H9 (cell line): Measurements from ENCODE around the gene DDIT4. TPM values are rescaled to one million over a fixed set of nuclear protein-coding genes. Genes with fewer than 3 reads are reported as not detected.

ENCODE experiments used
- DNase-seq: peaks from one replicate; pipeline ENCODE4 v3.0.0-alpha.2; 2017
- H2AFZ ChIP-seq: one replicate; pipeline ENCODE4 v1.6.1; 2013; ENCODE audit warnings: mild to moderate bottlenecking, low read length, control low read depth, moderate library complexity
- H2AK5ac ChIP-seq: 2 replicates; pipeline ENCODE4 v1.6.1; 2013; ENCODE audit warnings: low read length, control low read depth, mixed read lengths; ENCODE audit not compliant: insufficient read length
- H2BK120ac ChIP-seq: one replicate; pipeline ENCODE4 v1.6.1; 2013; ENCODE audit warnings: low read depth, mild to moderate bottlenecking, low read length, control low read depth, inconsistent platforms; ENCODE audit not compliant: poor library complexity, severe bottlenecking
- H2BK12ac ChIP-seq: 2 replicates; pipeline ENCODE4 v1.6.1; 2013; ENCODE audit warnings: low read length, control low read depth, mixed read lengths, low read depth; ENCODE audit not compliant: insufficient read length
- H2BK15ac ChIP-seq: 2 replicates; pipeline ENCODE4 v1.6.1; 2013; ENCODE audit warnings: low read depth, low read length, control low read depth
- H2BK20ac ChIP-seq: one replicate; pipeline ENCODE4 v1.6.1; 2013; ENCODE audit warnings: low read depth, mild to moderate bottlenecking, low read length, control low read depth, inconsistent platforms; ENCODE audit not compliant: poor library complexity, severe bottlenecking
- H2BK5ac ChIP-seq: 2 replicates; pipeline ENCODE4 v1.6.1; 2013; ENCODE audit warnings: low read length, control low read depth, mixed read lengths; ENCODE audit not compliant: insufficient read length
- H3K14ac ChIP-seq: 2 replicates; pipeline ENCODE4 v1.6.1; 2013; ENCODE audit warnings: low read length, control low read depth; ENCODE audit not compliant: insufficient read depth
- H3K18ac ChIP-seq: 2 replicates; pipeline ENCODE4 v1.6.1; 2013; ENCODE audit warnings: low read depth, mild to moderate bottlenecking, mixed read lengths, low read length, control low read depth; ENCODE audit not compliant: insufficient read length
- H3K23ac ChIP-seq: 2 replicates; pipeline ENCODE4 v1.6.1; 2013; ENCODE audit warnings: low read length, control low read depth, mixed read lengths, low read depth; ENCODE audit not compliant: insufficient read length
- H3K23me2 ChIP-seq: 2 replicates; pipeline ENCODE4 v1.6.1; 2013; ENCODE audit warnings: low read depth, mild to moderate bottlenecking, mixed read lengths, low read length, control low read depth; ENCODE audit not compliant: insufficient read length, poor library complexity, severe bottlenecking
- H3K27ac ChIP-seq: 2 replicates; pipeline ENCODE4 v1.5.1; 2013; ENCODE audit warnings: low read length, control low read depth, mixed read lengths, low read depth; ENCODE audit not compliant: insufficient read length
- H3K27me3 ChIP-seq: 2 replicates; pipeline ENCODE4 v1.6.1; 2013; ENCODE audit warnings: low read length, control low read depth, inconsistent platforms; ENCODE audit not compliant: insufficient read depth
- H3K4ac ChIP-seq: 2 replicates; pipeline ENCODE4 v1.6.1; 2013; ENCODE audit warnings: low read depth, mild to moderate bottlenecking, control low read depth, inconsistent platforms, low read length, moderate library complexity
- H3K4me1 ChIP-seq: 2 replicates; pipeline ENCODE4 v1.6.1; 2013; ENCODE audit warnings: low read length, control low read depth, inconsistent platforms; ENCODE audit not compliant: insufficient read depth
- H3K4me2 ChIP-seq: 2 replicates; pipeline ENCODE4 v1.6.1; 2013; ENCODE audit warnings: low read length, control low read depth, mixed read lengths; ENCODE audit not compliant: insufficient read length, insufficient read depth
- H3K56ac ChIP-seq: 2 replicates; pipeline ENCODE4 v1.6.1; 2013; ENCODE audit warnings: low read depth, mild to moderate bottlenecking, mixed read lengths, low read length, control low read depth; ENCODE audit not compliant: insufficient read length
- H3K79me1 ChIP-seq: 2 replicates; pipeline ENCODE4 v1.6.1; 2013; ENCODE audit warnings: low read depth, mild to moderate bottlenecking, moderate library complexity, low read length, control low read depth, inconsistent platforms; ENCODE audit not compliant: insufficient read depth, poor library complexity, severe bottlenecking
- H3K79me2 ChIP-seq: 2 replicates; pipeline ENCODE4 v1.6.1; 2013; ENCODE audit warnings: low read length, control low read depth, inconsistent platforms; ENCODE audit not compliant: insufficient read depth
- H3K9ac ChIP-seq: 2 replicates; pipeline ENCODE4 v1.6.1; 2013; ENCODE audit warnings: low read length, control low read depth, mixed read lengths; ENCODE audit not compliant: insufficient read length; ENCODE audit errors: extremely low read depth
- H3K9me3 ChIP-seq: one replicate; pipeline ENCODE4 v1.6.1; 2013; ENCODE audit warnings: low read depth, low read length, inconsistent platforms; ENCODE audit not compliant: control insufficient read depth
- H3T11ph ChIP-seq: one replicate; pipeline ENCODE4 v1.6.1; 2013; ENCODE audit warnings: mild to moderate bottlenecking, low read length, control low read depth, inconsistent platforms
- H4K20me1 ChIP-seq: one replicate; pipeline ENCODE4 v1.6.1; 2013; ENCODE audit not compliant: control insufficient read depth, insufficient read length, insufficient read depth
- H4K5ac ChIP-seq: 2 replicates; pipeline ENCODE4 v1.6.1; 2013; ENCODE audit warnings: low read depth, mild to moderate bottlenecking, mixed read lengths, low read length, control low read depth; ENCODE audit not compliant: insufficient read length
- H4K8ac ChIP-seq: replicated peaks from 2 replicates; pipeline ENCODE4 v1.6.1; 2013; ENCODE audit warnings: low read length, control low read depth, mixed read lengths, low read depth; ENCODE audit not compliant: insufficient read length
- H4K91ac ChIP-seq: 2 replicates; pipeline ENCODE4 v1.6.1; 2013; ENCODE audit warnings: low read depth, mild to moderate bottlenecking, moderate library complexity, mixed read lengths, low read length, control low read depth; ENCODE audit not compliant: insufficient read length
- H3K27ac Mint-ChIP-seq, 3 experiments: 2 replicates in 2 of 3; 3 replicates in 1 of 3; pipeline ENCODE4 v1.8.0; 2020 to 2021; ENCODE audit warnings: mixed read lengths in 3 of 3, mild to moderate bottlenecking in 1 of 3, moderate library complexity in 1 of 3
- H3K27me3 Mint-ChIP-seq: 2 replicates; pipeline ENCODE4 v1.8.0; 2021; ENCODE audit warnings: low read depth, mild to moderate bottlenecking, moderate library complexity, mixed read lengths
- H3K36me3 Mint-ChIP-seq, 3 experiments: 2 replicates in 2 of 3; 3 replicates in 1 of 3; pipeline ENCODE4 v1.8.0; 2020 to 2021; ENCODE audit warnings: low read depth in 3 of 3, mixed read lengths in 3 of 3; ENCODE audit not compliant: insufficient read depth in 1 of 3
- H3K4me1 Mint-ChIP-seq, 2 experiments: 2 replicates each; pipeline ENCODE4 v1.8.0; 2020; ENCODE audit warnings: mixed read lengths in 2 of 2
- H3K4me3 Mint-ChIP-seq, 2 experiments: 2 replicates in 1 of 2; 3 replicates in 1 of 2; pipeline ENCODE4 v1.8.0; 2020 to 2021; ENCODE audit warnings: mild to moderate bottlenecking in 2 of 2, mixed read lengths in 2 of 2, moderate library complexity in 1 of 2
- H3K9me3 Mint-ChIP-seq, 2 experiments: 2 replicates in 1 of 2; 3 replicates in 1 of 2; pipeline ENCODE4 v1.8.0; 2020; ENCODE audit warnings: mild to moderate bottlenecking in 2 of 2, mixed read lengths in 2 of 2, moderate library complexity in 1 of 2
- whole genome bisulfite sequencing: extraction: QIAGEN DNeasy Blood & Tissue Kit; methylation state at CpG from one replicate; pipeline ENCODE4 v1.1.7; 2013; ENCODE audit warnings: missing lambda C conversion rate, low lambda C conversion rate, mixed read lengths; ENCODE audit not compliant: insufficient read length; ENCODE audit errors: extremely low coverage; 5-methylcytosine and 5-hydroxymethylcytosine counted together
- total RNA-seq: library from RNA; stranded (reverse); gene quantifications from 2 replicates; pipeline ENCODE4 v1.2.1, GENCODE V29; 2021
- TF ChIP-seq, protein P1 (sequence below): fragments of 200-600 bp; sonication (generic); conservative IDR thresholded peaks from 3 replicates; pipeline ENCODE4 v1.8.0; 2021; ENCODE audit warnings: antibody characterized with exemption, mild to moderate bottlenecking

Gene DDIT4
- total RNA-seq, 1 experiment from 2014 or later, result 84.0 TPM

DNA sequence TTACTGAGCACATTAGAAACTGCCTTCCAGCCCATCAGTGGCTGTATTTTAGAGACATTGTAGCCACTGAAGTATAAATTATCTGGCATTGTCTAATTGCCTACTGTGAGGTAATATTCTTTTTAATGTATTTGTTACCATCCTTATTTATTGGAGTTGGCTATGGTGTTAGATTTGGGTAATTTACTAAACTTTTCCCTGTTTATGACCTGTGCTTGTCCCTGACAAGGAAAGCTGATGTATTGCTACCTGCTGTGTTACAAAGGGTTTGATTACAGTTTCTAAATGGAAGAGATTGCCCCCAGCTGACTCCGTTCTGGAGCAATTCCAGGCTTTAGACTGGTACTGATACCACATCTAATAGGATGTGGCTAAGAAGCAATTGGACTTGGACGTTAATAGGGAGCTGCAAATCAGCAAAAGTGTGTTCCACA is 45.4 kb upstream of the DDIT4 start:
- no CpG with 5 or more reads among the region's 2 CpGs for WGBS
- no peak overlapping the region for H3K4me2 ChIP-seq
- H3K79me2 ChIP-seq, result no peaks in the 10 kb centered on the region
- H3K56ac ChIP-seq, result no peak overlapping the region
- no peaks in the 10 kb centered on the region for H3K9me3 ChIP-seq
- Mint-ChIP-seq H3K27ac (peak overlapping the region in 2 of 3 experiments; percentile 35 to 47; a peak in 1 of 7 replicates), H3K9me3 (no peaks in the 10 kb centered on the region; a peak in 1 of 5 replicates), H3K36me3 (peaks cover 11 to 49% (median 38%) of the 10 kb centered on the region in 3 experiments; a peak in 6 of 7 replicates), H3K4me3 (no peak overlapping the region), H3K27me3 (no peaks in the 10 kb centered on the region), H3K4me1 (peaks cover 18 to 23% of the 10 kb centered on the region in 2 experiments)
- H3K27me3 ChIP-seq, result no peaks in the 10 kb centered on the region
- no peak overlapping the region for H3K14ac ChIP-seq
- H2BK12ac ChIP-seq, result no peak overlapping the region
- H3K9ac ChIP-seq, result no peak overlapping the region
- no peak overlapping the region for H3K4ac ChIP-seq
- no peak overlapping the region for H2AK5ac ChIP-seq
- no peak overlapping the region for H2AFZ ChIP-seq
- DNase-seq, result no peak
- H2BK15ac ChIP-seq, result no peak overlapping the region
- H4K5ac ChIP-seq, result no peak overlapping the region
- H3K23me2 ChIP-seq, result no peaks in the 10 kb centered on the region
- no peak overlapping the region for H2BK20ac ChIP-seq
- no peak overlapping the region for H3K23ac ChIP-seq
- peaks cover 2% of the 10 kb centered on the region; the same call in 1 of the 2 replicates for H3K4me1 ChIP-seq
- H2BK5ac ChIP-seq, result no peak overlapping the region
- H3K79me1 ChIP-seq, result peaks cover 1% of the 10 kb centered on the region
- no peak overlapping the region for H3T11ph ChIP-seq
- no peak overlapping the region for H4K8ac ChIP-seq
- no peak overlapping the region for H3K18ac ChIP-seq
- no peak overlapping the region for H4K91ac ChIP-seq
- no peak overlapping the region for H2BK120ac ChIP-seq
- no peaks in the 10 kb centered on the region for H4K20me1 ChIP-seq
- no peak overlapping the region for H3K27ac ChIP-seq
- TF ChIP-seq, protein P1, sequence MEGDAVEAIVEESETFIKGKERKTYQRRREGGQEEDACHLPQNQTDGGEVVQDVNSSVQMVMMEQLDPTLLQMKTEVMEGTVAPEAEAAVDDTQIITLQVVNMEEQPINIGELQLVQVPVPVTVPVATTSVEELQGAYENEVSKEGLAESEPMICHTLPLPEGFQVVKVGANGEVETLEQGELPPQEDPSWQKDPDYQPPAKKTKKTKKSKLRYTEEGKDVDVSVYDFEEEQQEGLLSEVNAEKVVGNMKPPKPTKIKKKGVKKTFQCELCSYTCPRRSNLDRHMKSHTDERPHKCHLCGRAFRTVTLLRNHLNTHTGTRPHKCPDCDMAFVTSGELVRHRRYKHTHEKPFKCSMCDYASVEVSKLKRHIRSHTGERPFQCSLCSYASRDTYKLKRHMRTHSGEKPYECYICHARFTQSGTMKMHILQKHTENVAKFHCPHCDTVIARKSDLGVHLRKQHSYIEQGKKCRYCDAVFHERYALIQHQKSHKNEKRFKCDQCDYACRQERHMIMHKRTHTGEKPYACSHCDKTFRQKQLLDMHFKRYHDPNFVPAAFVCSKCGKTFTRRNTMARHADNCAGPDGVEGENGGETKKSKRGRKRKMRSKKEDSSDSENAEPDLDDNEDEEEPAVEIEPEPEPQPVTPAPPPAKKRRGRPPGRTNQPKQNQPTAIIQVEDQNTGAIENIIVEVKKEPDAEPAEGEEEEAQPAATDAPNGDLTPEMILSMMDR, result no peak
